Peyer's patch (tissue), 4 donors: ENCODE data around the gene CARHSP1. TPM values are rescaled to one million over a fixed set of nuclear protein-coding genes. Genes with fewer than 3 reads are reported as not detected.

Source experiments
- DNase-seq, 3 donors: peaks; one replicate each; pipeline ENCODE4 v3.0.0-alpha.2; 2017 to 2019
- H3K27ac ChIP-seq, 4 donors: fragments of 200-600 bp; sonication (generic); one replicate each; pipeline ENCODE4 v1.5.1; 2016 to 2019
- H3K27me3 ChIP-seq, 2 donors: fragments of 200-600 bp; sonication (generic); one replicate each; pipeline ENCODE4 v1.5.1; 2019
- H3K36me3 ChIP-seq, 3 donors: fragments of 200-600 bp; sonication (generic); one replicate each; pipeline ENCODE4 v1.5.1; 2016 to 2019
- H3K4me1 ChIP-seq, 4 donors: fragments of 200-600 bp; sonication (generic); one replicate each; pipeline ENCODE4 v1.5.1; 2016 to 2019
- H3K4me3 ChIP-seq, 4 donors: fragments of 200-600 bp; sonication (generic); 1 replicate in 3 of 4; 2 replicates in 1 of 4; pipeline ENCODE4 v1.5.1; 2016 to 2019; ENCODE audit warnings: mild to moderate bottlenecking in 1 of 4
- H3K9me3 ChIP-seq, 4 donors: fragments of 200-600 bp; sonication (generic); one replicate each; pipeline ENCODE4 v1.5.1; 2016 to 2019; ENCODE audit warnings: mild to moderate bottlenecking in 1 of 4
- POLR2A ChIP-seq, 2 donors: fragments of 450-650 bp; IDR thresholded peaks; one replicate each; pipeline ENCODE4 v1.5.1; 2017; ENCODE audit warnings: antibody characterized with exemption in 2 of 2, mild to moderate bottlenecking in 2 of 2, moderate library complexity in 2 of 2
- total RNA-seq, 4 donors: library from RNA; depleted of rRNA; stranded (reverse); fragments of >200 nt; gene quantifications; one replicate each; pipeline ENCODE4 v1.1.0, GENCODE V29; 2016
- TF ChIP-seq, protein P1 (sequence below), 6 experiments: fragments of 450-650 bp in 4 of 6; fragments of 200-600 bp in 2 of 6; sonication (generic) in 1 of 6; IDR thresholded peaks; one replicate each; pipeline ENCODE4 v1.5.1; 2017 to 2019; ENCODE audit warnings: antibody characterized with exemption in 6 of 6, mild to moderate bottlenecking in 3 of 6, moderate library complexity in 1 of 6

Gene CARHSP1
- total RNA-seq, 4 donors from 2014 or later: 35.4 to 102 (median 52.4) TPM

- TF ChIP-seq, protein P1, sequence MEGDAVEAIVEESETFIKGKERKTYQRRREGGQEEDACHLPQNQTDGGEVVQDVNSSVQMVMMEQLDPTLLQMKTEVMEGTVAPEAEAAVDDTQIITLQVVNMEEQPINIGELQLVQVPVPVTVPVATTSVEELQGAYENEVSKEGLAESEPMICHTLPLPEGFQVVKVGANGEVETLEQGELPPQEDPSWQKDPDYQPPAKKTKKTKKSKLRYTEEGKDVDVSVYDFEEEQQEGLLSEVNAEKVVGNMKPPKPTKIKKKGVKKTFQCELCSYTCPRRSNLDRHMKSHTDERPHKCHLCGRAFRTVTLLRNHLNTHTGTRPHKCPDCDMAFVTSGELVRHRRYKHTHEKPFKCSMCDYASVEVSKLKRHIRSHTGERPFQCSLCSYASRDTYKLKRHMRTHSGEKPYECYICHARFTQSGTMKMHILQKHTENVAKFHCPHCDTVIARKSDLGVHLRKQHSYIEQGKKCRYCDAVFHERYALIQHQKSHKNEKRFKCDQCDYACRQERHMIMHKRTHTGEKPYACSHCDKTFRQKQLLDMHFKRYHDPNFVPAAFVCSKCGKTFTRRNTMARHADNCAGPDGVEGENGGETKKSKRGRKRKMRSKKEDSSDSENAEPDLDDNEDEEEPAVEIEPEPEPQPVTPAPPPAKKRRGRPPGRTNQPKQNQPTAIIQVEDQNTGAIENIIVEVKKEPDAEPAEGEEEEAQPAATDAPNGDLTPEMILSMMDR (IDR thresholded peaks at IDR 0.05): no peak
- TF ChIP-seq POLR2A (IDR thresholded peaks at IDR 0.05): no peak
- DNase-seq: no peak
- peaks cover 0 to 36% (median 0%) of the 10 kb centered on the region in 3 donors for H3K36me3 ChIP-seq
- no peaks in the 10 kb centered on the region for H3K9me3 ChIP-seq
- no peaks in the 10 kb centered on the region for H3K27me3 ChIP-seq
- no peak overlapping the region for H3K4me3 ChIP-seq
- no peaks in the 10 kb centered on the region for H3K4me1 ChIP-seq
- no peak overlapping the region for H3K27ac ChIP-seq
Measured at GRCh38 chr16:8831450-8831849, 37.4 kb downstream of the CARHSP1 start.

- Histone ChIP-seq H3K36me3 (peaks cover 0 to 48% (median 0%) of the 10 kb centered on the region in 3 donors), H3K4me1 (no peaks in the 10 kb centered on the region), H3K27me3 (no peaks in the 10 kb centered on the region), H3K9me3 (no peaks in the 10 kb centered on the region), H3K27ac (no peak overlapping the region), H3K4me3 (no peak overlapping the region)
- no peak for DNase-seq
- TF ChIP-seq, protein P1 (IDR thresholded peaks at IDR 0.05): no peak
- TF ChIP-seq POLR2A (IDR thresholded peaks at IDR 0.05): no peak
Measured at GRCh38 chr16:8828541-8829165, 40.2 kb downstream of the CARHSP1 start.

DNA sequence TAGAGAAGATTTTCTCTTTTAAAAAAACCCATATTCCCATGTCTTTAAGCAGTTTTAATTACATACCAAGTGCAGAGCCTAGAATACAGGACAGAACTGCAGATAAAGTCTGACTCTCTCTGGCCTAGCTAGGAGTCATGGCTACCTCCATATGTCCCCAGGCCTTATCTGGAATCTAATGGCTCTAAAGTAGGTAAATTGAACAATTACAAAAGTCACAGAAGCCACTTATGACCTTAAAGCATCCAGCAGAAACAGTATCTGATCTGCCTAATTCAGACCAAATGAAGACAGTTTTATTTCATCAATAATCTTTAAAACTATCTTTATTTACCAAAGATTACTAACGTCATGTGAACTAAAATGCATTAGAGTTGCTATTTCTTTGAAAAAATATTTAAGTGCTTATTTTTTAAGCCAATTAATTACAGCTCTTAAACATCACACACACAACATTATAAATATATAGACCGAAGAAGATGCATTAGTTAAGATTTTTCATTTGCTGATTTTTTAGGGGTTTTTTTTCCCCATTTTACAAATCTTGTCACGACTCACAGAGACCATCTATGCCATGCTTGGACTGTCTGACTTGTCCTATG, 42.4 kb downstream of the CARHSP1 start:
- no peak overlapping the region for H3K27ac ChIP-seq
- no peaks in the 10 kb centered on the region for H3K9me3 ChIP-seq
- TF ChIP-seq POLR2A (IDR thresholded peaks at IDR 0.05): no peak
- TF ChIP-seq, protein P1 (IDR thresholded peaks at IDR 0.05): no peak
- H3K36me3 ChIP-seq: peaks cover 0 to 49% (median 0%) of the 10 kb centered on the region in 3 donors
- DNase-seq: no peak
- no peaks in the 10 kb centered on the region for H3K4me1 ChIP-seq
- H3K27me3 ChIP-seq: no peaks in the 10 kb centered on the region
- no peak overlapping the region for H3K4me3 ChIP-seq

- no peak overlapping the region for H3K4me3 ChIP-seq
- TF ChIP-seq, protein P1 (IDR thresholded peaks at IDR 0.05): no peak
- no peak for TF ChIP-seq POLR2A (IDR thresholded peaks at IDR 0.05)
- H3K9me3 ChIP-seq: no peaks in the 10 kb centered on the region
- H3K4me1 ChIP-seq: no peaks in the 10 kb centered on the region
- no peak for DNase-seq
- no peaks in the 10 kb centered on the region for H3K27me3 ChIP-seq
- H3K27ac ChIP-seq: no peak overlapping the region
- peaks cover 0 to 65% (median 4%) of the 10 kb centered on the region in 3 donors for H3K36me3 ChIP-seq
Measured at GRCh38 chr16:8822403-8822802, 46.4 kb downstream of the CARHSP1 start.

DNA sequence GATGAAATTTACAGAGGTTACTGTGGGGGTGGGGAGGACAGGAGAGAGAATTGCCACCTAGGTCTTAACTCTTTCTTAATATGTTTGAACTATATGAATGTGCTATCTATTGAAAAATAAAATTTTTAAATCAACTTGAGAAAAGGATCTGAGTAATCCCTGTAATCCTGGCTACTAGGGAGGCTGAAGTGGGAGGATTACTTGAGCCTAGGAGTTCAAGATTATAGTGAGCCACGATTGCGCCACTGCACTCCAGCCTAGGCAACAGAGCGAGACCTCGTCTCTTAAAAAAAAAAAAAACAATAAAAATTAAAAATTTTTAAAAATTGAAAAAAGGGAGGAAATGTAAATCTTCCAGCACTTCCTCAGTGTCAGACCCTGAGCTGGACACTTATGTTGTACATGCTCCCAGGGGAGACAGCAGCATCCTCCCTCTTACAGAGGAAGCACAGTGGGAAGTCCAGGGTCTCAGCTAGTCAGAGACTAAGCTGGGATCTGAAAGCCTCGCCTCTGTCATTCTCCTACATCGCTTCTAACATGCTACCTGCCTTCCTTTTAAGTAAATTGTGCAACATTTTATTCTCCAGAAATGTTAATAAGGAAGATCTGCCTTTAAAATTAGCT, 49.3 kb downstream of the CARHSP1 start:
- DNase-seq: no peak
- H3K36me3 ChIP-seq: peaks cover 0 to 88% (median 4%) of the 10 kb centered on the region in 3 donors
- TF ChIP-seq POLR2A (IDR thresholded peaks at IDR 0.05): no peak
- TF ChIP-seq, protein P1 (IDR thresholded peaks at IDR 0.05): no peak
- H3K4me1 ChIP-seq: no peaks in the 10 kb centered on the region
- H3K27me3 ChIP-seq: no peaks in the 10 kb centered on the region
- no peak overlapping the region for H3K27ac ChIP-seq
- H3K4me3 ChIP-seq: no peak overlapping the region
- H3K9me3 ChIP-seq: no peaks in the 10 kb centered on the region
